PC-9 (cell line): ENCODE results near the gene MTR. TPM values are rescaled to one million over a fixed set of nuclear protein-coding genes. Genes with fewer than 3 reads are reported as not detected.

Source experiments
- BruUV-seq: library from RNA; stranded (reverse); fragments of 400-500 nt; replicated peaks from 2 replicates; lab custom pipeline; 2021; lab: Mats Ljungman, UMichigan
- CTCF ChIA-PET: fragments of 300-600 bp; sonication (Branson Sonifier 250); formaldehyde crosslinking; loops from one replicate; lab custom pipeline; 2022; ENCODE audit warnings: antibody characterized with exemption; lab: Charles Lee
- POLR2A ChIA-PET: fragments of 300-600 bp; sonication (Branson Sonifier 250); formaldehyde crosslinking; loops from one replicate; lab custom pipeline; 2022; ENCODE audit warnings: antibody characterized with exemption; ENCODE audit not compliant: unreplicated experiment; lab: Charles Lee
- DNase-seq, 2 experiments: peaks; one replicate each; pipeline versions ENCODE4 v3.0.0 to v3.0.0-alpha.2; 2015 to 2022; ENCODE audit warnings: mixed read lengths in 1 of 2
- H2AFZ ChIP-seq: fragments of 200-600 bp; sonication (generic); 2 replicates; pipeline ENCODE4 v1.8.1; 2017; ENCODE audit warnings: antibody characterized with exemption
- H3F3A ChIP-seq: fragments of 200-600 bp; sonication (generic); 2 replicates; pipeline ENCODE4 v1.8.1; 2017; ENCODE audit warnings: antibody characterized with exemption, mild to moderate bottlenecking, low read depth; ENCODE audit not compliant: insufficient read depth
- H3K27ac ChIP-seq: fragments of 200-600 bp; sonication (generic); 2 replicates; pipeline ENCODE4 v1.6.1; 2016; ENCODE audit warnings: mixed run types
- H3K27me3 ChIP-seq: fragments of 200-600 bp; sonication (generic); 2 replicates; pipeline ENCODE4 v1.6.1; 2016; ENCODE audit warnings: low read depth, mixed run types; ENCODE audit not compliant: insufficient read depth
- H3K36me3 ChIP-seq: fragments of 200-600 bp; sonication (generic); 2 replicates; pipeline ENCODE4 v1.6.1; 2016; ENCODE audit warnings: low read depth, mixed run types
- H3K4me1 ChIP-seq: fragments of 200-600 bp; sonication (generic); replicated peaks from 2 replicates; pipeline ENCODE4 v1.6.1; 2016; ENCODE audit warnings: mixed run types; ENCODE audit not compliant: insufficient read depth
- H3K4me2 ChIP-seq: fragments of 200-600 bp; sonication (generic); 2 replicates; pipeline ENCODE4 v1.6.1; 2017; ENCODE audit warnings: mixed run types
- H3K4me3 ChIP-seq: fragments of 200-600 bp; sonication (generic); 2 replicates; pipeline ENCODE4 v1.6.1; 2016; ENCODE audit warnings: mixed run types
- H3K79me2 ChIP-seq: fragments of 200-600 bp; sonication (generic); 2 replicates; pipeline ENCODE4 v1.6.1; 2017; ENCODE audit warnings: low read depth, mixed run types
- H3K9me2 ChIP-seq: fragments of 200-600 bp; sonication (generic); 2 replicates; pipeline ENCODE4 v1.8.1; 2017; ENCODE audit warnings: mild to moderate bottlenecking; ENCODE audit not compliant: insufficient read depth
- H3K9me3 ChIP-seq: fragments of 200-600 bp; sonication (generic); 2 replicates; pipeline ENCODE4 v1.8.1; 2016; ENCODE audit warnings: low read depth; ENCODE audit not compliant: insufficient read depth
- H4K20me1 ChIP-seq: fragments of 200-600 bp; sonication (generic); 2 replicates; pipeline ENCODE4 v1.8.1; 2017; ENCODE audit not compliant: insufficient read depth
- EZH2 ChIP-seq: fragments of 200-600 bp; sonication (generic); IDR thresholded peaks from 2 replicates; pipeline ENCODE4 v1.8.0; 2017; ENCODE audit warnings: antibody characterized with exemption, low read depth
- intact Hi-C: fragments of 100-400 bp; cut with micrococcal nuclease; formaldehyde crosslinking; loops from one replicate; pipeline ENCODE4 v1.10.0; 2022; ENCODE audit not compliant: unreplicated experiment
- total RNA-seq: library from RNA; stranded (reverse); gene quantifications from 2 replicates; pipeline ENCODE4 v1.2.3, GENCODE V29; 2021
- TF ChIP-seq, protein P1 (sequence below): fragments of 200-600 bp; sonication (generic); conservative IDR thresholded peaks from 2 replicates; pipeline ENCODE4 v1.6.1; 2017; ENCODE audit warnings: mixed run types, antibody characterized with exemption, mild to moderate bottlenecking, moderate library complexity

MTR gene
- total RNA-seq, 1 experiment from 2014 or later = 20.9 TPM

DNA sequence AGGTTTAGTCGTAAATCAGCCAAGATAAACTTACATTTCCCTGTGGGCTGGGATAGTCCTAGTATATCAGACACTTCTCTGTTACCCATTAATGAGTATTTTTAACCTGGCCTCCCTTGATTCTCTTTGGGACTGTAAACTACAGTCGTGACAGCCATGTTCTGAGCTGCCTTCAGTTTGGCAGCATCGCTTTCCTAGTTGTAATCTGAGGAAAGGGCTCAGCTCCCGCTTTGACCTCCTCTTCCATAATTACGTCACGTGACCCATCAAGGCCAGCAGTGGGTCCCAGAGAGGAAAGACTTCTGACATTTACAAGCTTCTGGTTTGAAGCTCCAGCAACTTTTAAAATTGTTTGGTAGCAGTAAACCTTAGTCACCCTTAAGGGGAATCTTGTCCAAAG, 34.6 kb upstream of the MTR start:
- Histone ChIP-seq H3K4me3 (no peak overlapping the region), H3K79me2 (no peaks in the 10 kb centered on the region), H3K27ac (no peak overlapping the region), H3K36me3 (no peaks in the 10 kb centered on the region), H3K27me3 (peaks cover 70% of the 10 kb centered on the region), H3K9me2 (no peaks in the 10 kb centered on the region), H4K20me1 (no peaks in the 10 kb centered on the region), H3K4me2 (no peak overlapping the region), H3F3A (no peaks in the 10 kb centered on the region), H3K9me3 (no peaks in the 10 kb centered on the region), H3K4me1 (no peaks in the 10 kb centered on the region), H2AFZ (no peak overlapping the region)
- intact Hi-C loops = no loop called here
- BruUV-seq = no TSS peak
- no peak for DNase-seq
- CTCF ChIA-PET = no interaction called here
- TF ChIP-seq, protein P1, sequence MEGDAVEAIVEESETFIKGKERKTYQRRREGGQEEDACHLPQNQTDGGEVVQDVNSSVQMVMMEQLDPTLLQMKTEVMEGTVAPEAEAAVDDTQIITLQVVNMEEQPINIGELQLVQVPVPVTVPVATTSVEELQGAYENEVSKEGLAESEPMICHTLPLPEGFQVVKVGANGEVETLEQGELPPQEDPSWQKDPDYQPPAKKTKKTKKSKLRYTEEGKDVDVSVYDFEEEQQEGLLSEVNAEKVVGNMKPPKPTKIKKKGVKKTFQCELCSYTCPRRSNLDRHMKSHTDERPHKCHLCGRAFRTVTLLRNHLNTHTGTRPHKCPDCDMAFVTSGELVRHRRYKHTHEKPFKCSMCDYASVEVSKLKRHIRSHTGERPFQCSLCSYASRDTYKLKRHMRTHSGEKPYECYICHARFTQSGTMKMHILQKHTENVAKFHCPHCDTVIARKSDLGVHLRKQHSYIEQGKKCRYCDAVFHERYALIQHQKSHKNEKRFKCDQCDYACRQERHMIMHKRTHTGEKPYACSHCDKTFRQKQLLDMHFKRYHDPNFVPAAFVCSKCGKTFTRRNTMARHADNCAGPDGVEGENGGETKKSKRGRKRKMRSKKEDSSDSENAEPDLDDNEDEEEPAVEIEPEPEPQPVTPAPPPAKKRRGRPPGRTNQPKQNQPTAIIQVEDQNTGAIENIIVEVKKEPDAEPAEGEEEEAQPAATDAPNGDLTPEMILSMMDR = no peak
- TF ChIP-seq EZH2 = no peak
- POLR2A ChIA-PET = no interaction called here

DNA sequence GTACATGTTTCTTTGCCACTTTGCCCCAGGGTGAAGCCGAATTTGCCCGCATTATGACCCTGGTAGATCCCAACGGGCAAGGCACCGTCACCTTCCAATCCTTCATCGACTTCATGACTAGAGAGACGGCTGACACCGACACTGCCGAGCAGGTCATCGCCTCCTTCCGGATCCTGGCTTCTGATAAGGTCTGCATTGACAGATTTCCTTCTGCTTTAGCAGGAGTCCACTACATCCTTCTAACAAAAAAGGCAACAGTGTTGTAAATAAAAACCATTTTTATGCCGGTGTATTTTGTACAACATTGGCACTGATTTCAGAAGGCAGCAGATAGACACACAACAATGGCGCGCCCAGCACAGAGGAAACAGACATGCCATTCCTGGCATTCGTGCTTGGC, 34.1 kb upstream of the MTR start:
- CTCF ChIA-PET = no interaction called here
- Histone ChIP-seq H3K27me3 (peaks cover 74% of the 10 kb centered on the region), H3K4me1 (no peaks in the 10 kb centered on the region), H3K4me2 (no peak overlapping the region), H3K27ac (no peak overlapping the region), H3K4me3 (no peak overlapping the region), H3F3A (no peaks in the 10 kb centered on the region), H4K20me1 (no peaks in the 10 kb centered on the region), H3K9me3 (no peaks in the 10 kb centered on the region), H2AFZ (no peak overlapping the region), H3K36me3 (no peaks in the 10 kb centered on the region), H3K79me2 (no peaks in the 10 kb centered on the region), H3K9me2 (no peaks in the 10 kb centered on the region)
- POLR2A ChIA-PET = no interaction called here
- intact Hi-C loops = no loop called here
- no peak for TF ChIP-seq EZH2
- TF ChIP-seq, protein P1 = no peak
- no peak for DNase-seq
- no TSS peak for BruUV-seq

DNA sequence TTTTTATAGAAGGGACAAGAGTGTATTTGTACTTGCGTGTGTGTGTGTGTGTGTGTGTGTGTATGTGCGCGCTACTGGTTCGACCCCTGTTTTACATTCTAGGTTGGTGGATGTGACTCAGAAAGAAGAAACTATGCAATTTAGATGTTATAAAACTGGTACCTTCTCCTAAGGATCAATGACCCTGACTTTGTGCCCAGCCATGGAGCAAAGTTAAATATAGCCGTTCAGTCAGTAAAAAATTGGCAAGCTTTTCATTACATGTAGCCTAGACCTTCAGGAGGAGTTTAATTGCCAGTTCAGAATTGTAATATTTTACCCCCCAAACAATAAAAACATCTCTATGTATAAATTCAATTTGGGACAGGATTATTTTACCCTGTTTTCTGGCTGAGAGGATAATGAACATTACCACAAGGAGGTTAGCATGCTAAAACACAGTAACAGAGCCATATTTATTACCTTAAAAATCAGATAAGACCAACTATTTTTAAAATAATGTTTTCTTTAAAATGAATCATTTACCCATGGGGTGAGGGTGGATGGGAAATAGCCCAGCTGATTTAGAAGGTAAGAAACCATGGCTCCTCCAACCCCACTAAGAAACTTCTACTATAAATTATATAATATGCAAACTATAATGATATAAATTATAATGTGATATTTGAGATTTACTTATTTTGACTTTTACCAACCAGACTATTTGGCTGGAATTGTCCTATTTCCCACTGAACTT, 33.5 kb upstream of the MTR start:
- no peak overlapping the region for H2AFZ ChIP-seq
- no TSS peak for BruUV-seq
- intact Hi-C loops = no loop called here
- H4K20me1 ChIP-seq = no peaks in the 10 kb centered on the region
- no peak overlapping the region for H3K4me2 ChIP-seq
- ChIA-PET CTCF (no interaction called here), POLR2A (no interaction called here)
- TF ChIP-seq, protein P1 = no peak
- TF ChIP-seq EZH2 = no peak
- no peak for DNase-seq
- no peaks in the 10 kb centered on the region for H3K79me2 ChIP-seq
- peaks cover 78% of the 10 kb centered on the region for H3K27me3 ChIP-seq
- H3K27ac ChIP-seq = no peak overlapping the region
- H3K9me3 ChIP-seq = no peaks in the 10 kb centered on the region
- H3K4me3 ChIP-seq = no peak overlapping the region
- H3F3A ChIP-seq = no peaks in the 10 kb centered on the region
- H3K36me3 ChIP-seq = no peaks in the 10 kb centered on the region
- no peaks in the 10 kb centered on the region for H3K4me1 ChIP-seq
- H3K9me2 ChIP-seq = no peaks in the 10 kb centered on the region
